Measurements from ENCODE around the gene DPY19L3.
"Not testable (repeated sequence)": the region's sequence is repeated elsewhere in the genome, so short reads cannot be mapped to it uniquely, and the experiment has no call there.

Gene DPY19L3

DNA sequence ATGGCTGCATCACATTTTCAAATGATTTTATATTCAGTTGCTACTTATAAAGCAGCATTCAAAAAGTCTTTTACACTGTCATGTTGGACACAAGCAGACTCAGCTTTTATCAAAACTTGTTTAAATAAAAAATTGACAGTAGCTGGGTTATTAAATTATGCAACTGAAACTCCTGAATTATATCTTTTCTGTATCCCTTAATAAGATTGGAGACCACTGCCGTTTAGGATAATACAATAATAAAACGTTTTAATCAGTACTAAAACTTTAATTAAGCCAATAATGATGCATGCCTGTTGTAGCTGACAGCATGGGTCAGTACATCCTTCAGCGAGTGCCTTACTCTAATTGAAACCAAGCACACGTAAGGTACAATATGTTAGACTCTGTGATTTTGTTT is 78.0 kb downstream of the DPY19L3 start:
- ATAC-seq = no peak

DNA sequence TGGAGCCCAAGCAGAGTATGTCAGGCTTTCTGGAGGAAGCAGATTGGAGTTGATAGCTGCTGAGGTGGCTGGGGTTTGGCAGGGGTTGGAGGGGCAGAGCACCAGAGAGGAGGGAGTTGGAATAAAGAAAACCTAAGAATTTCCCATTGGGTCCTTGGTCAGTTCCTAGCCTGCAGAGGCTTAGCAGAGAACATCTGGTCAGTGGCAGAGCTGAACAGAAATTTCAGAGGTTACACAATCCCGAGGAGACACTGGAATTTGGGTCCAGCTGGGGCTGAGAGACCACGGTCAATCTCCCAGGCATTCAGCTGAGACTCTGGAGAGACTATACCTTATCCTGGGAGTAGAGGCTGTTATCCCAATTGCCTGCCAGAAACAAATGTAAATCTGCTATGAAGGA is 84.4 kb downstream of the DPY19L3 start:
- Mint-ChIP-seq H3K27ac (no peak overlapping the region), H3K4me3 (no peak overlapping the region), H3K27me3 (no peaks in the 10 kb centered on the region), H3K36me3 (peaks cover 33% of the 10 kb centered on the region), H3K9me3 (peaks cover 10% of the 10 kb centered on the region), H3K4me1 (no peaks in the 10 kb centered on the region)
- ATAC-seq = no peak

More for the DNA sequence above, 78.0 kb downstream of the DPY19L3 start:
- peaks cover 75% of the 10 kb centered on the region for H3K36me3 Mint-ChIP-seq
- H3K4me3 Mint-ChIP-seq = no peak overlapping the region
- H3K27ac Mint-ChIP-seq = no peak overlapping the region
- peaks cover 8% of the 10 kb centered on the region for H3K9me3 Mint-ChIP-seq
- H3K27me3 Mint-ChIP-seq = no peaks in the 10 kb centered on the region
- no peaks in the 10 kb centered on the region for H3K4me1 Mint-ChIP-seq

DNA sequence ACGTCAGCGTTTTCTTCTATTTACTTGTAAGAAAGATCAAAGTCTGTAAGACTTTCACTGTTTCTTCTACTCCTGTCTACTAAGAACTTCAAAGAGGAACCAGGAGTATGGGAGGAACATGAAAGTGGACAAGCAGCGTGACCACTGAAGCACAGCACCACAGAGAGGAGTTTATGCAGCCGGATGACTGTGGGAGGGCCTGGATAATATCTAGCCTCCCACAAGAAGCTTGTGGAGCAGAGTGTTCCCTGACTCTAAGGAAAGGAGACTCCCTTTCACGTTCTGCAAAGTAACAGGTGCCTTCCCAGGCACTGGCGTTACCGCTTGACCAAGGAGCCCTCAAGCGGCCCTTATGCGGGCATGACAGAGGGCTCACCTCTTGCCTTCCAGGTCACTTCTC is 91.8 kb downstream of the DPY19L3 start:
- Mint-ChIP-seq H3K27me3 (peaks cover 7% of the 10 kb centered on the region), H3K4me3 (no peak overlapping the region), H3K4me1 (no peaks in the 10 kb centered on the region), H3K27ac (no peak overlapping the region), H3K36me3 (no peaks in the 10 kb centered on the region), H3K9me3 (peaks cover 4% of the 10 kb centered on the region)
- no peak for ATAC-seq

DNA sequence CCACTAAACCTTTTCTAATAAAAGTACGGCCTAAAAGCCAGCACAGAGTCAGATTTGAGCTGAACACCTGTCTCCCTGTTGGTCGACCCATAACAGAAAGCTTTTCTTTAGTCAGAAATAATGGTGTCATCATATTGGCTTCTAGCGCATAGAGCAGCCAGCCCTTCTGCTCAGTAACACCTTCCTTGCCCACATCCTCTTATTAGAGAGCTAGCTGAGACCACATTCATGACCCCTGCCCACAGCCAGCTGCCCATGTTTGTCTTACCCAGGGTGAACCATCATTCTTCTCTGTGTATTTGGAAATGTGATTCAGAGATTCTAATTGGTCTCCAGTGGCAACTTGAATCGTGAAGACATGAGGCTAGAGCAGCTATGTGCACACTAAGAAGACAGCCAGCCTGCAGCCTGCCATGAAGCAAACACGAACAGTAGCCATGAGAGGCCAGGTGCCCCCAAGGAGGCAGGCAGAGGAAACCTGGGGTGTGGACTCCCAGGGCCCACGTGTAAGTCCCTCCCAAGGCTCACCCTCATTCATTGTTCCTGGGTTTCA is 93.2 kb downstream of the DPY19L3 start:
- H3K36me3 Mint-ChIP-seq = no peaks in the 10 kb centered on the region
- no peaks in the 10 kb centered on the region for H3K4me1 Mint-ChIP-seq
- H3K4me3 Mint-ChIP-seq = no peak overlapping the region
- H3K27me3 Mint-ChIP-seq = peaks cover 8% of the 10 kb centered on the region
- H3K27ac Mint-ChIP-seq = no peak overlapping the region
- peaks cover 4% of the 10 kb centered on the region for H3K9me3 Mint-ChIP-seq
- ATAC-seq = no peak

DNA sequence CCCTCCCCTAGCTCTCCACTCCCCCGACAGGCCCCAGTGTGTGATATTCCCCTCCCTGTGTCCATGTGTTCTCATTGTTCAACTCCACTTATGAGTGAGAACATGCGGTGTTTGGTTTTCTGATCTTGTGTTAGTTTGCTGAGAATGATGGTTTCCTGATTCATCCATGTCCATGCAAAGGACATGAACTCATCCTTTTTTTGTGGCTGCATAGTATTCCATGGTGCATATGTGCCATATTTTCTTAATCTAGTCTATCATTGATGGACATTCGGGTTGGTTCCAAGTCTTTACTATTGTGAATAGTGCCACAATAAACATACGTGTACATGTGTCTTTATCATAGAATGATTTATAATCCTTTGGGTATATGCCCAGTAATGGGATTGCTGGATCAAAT is 106.9 kb downstream of the DPY19L3 start:
- not testable (repeated sequence) for H3K36me3 Mint-ChIP-seq, H3K27ac Mint-ChIP-seq, H3K4me3 Mint-ChIP-seq, ATAC-seq, H3K4me1 Mint-ChIP-seq, H3K27me3 Mint-ChIP-seq
- peaks cover 10% of the 10 kb centered on the region for H3K9me3 Mint-ChIP-seq

DNA sequence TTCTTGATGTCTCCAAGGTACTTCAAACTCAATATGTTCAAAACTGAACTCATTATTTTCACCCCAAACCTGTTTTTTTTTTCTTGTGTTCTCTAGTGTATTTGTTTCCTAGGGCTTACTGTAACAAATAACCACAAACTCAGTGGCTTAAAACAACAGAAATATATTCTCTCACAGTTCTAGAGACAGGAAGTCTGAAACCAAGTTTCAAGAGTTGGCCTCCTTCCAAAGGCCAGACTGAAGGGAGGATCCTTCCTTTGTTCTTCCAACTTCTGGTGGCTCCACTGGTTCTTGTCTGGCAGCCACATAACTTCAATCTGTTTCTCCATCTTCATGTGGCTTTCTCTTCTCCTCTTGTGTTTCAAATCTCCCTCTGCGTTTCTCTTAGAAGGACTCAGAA is 113.5 kb downstream of the DPY19L3 start:
- H3K4me1 Mint-ChIP-seq = no peaks in the 10 kb centered on the region
- H3K27ac Mint-ChIP-seq = no peak overlapping the region
- no peaks in the 10 kb centered on the region for H3K36me3 Mint-ChIP-seq
- ATAC-seq = no peak
- H3K4me3 Mint-ChIP-seq = no peak overlapping the region
- H3K9me3 Mint-ChIP-seq = peaks cover 10% of the 10 kb centered on the region
- no peaks in the 10 kb centered on the region for H3K27me3 Mint-ChIP-seq

DNA sequence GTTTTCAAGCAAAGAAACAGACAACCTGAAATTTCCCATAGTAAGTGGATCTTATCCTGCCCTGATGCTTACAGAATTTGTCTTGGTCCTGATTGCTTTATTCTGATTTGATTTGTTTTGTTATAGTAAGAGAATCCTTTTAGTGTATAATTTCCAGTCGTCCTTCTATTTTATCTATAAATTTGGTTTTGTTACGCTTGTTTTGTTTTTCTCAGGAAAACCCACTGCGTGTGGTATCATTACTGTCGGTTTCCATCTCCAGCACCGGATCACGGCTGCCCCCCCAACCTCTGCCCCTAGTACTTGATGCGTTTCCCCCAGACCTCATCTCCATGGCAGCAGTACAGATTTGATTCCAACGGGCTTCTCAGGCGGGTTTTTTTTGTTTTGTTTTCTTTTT is 117.4 kb downstream of the DPY19L3 start:
- no peak for ATAC-seq
- no peaks in the 10 kb centered on the region for H3K36me3 Mint-ChIP-seq
- H3K4me3 Mint-ChIP-seq = no peak overlapping the region
- H3K4me1 Mint-ChIP-seq = no peaks in the 10 kb centered on the region
- H3K9me3 Mint-ChIP-seq = peaks cover 4% of the 10 kb centered on the region
- H3K27me3 Mint-ChIP-seq = peaks cover 11% of the 10 kb centered on the region
- H3K27ac Mint-ChIP-seq = no peak overlapping the region

DNA sequence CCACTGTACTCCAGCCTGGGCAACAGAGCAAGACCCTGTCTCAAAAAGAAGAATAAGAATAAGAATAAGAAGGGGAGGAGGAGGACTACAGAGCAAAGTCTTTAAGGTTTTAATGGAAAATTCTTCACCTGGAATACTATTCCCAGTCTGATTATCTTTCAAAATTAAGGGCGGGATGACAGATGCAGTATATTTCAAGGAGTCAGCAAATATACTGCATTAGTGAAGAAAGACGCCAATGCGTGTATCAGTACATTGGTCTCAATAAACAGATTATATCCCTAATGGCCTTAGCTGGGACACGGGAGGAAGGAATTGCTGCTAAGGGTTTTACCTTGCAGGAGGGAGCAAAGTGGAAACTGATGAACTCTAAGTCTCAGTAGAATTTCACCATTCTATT is 121.3 kb downstream of the DPY19L3 start:
- Mint-ChIP-seq H3K36me3 (no peaks in the 10 kb centered on the region), H3K27me3 (peaks cover 11% of the 10 kb centered on the region), H3K4me1 (no peaks in the 10 kb centered on the region), H3K27ac (no peak overlapping the region), H3K4me3 (no peak overlapping the region), H3K9me3 (peaks cover 5% of the 10 kb centered on the region)
- ATAC-seq = no peak

DNA sequence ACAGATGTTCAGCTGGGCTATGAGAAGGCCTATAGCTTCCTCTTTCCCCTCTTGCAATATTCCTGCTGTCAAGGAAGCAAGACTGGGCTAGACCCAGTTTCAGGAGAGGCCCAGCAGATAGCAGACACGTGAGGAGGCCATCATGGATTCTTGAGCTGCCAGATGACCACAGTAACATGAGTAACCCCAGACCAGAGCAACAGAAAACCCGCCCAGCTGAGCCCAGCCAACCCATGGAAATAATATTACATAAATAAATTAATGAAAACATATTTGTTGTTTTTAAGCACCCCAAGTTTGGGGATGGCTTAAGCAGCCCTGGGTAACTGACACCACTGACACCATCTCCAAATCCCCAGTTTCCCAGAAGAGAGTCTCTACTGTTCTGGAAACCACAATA is 125.2 kb downstream of the DPY19L3 start:
- Mint-ChIP-seq H3K27me3 (peaks cover 24% of the 10 kb centered on the region), H3K36me3 (no peaks in the 10 kb centered on the region), H3K9me3 (peaks cover 10% of the 10 kb centered on the region), H3K4me3 (no peak overlapping the region), H3K4me1 (no peaks in the 10 kb centered on the region), H3K27ac (no peak overlapping the region)
- ATAC-seq = no peak

DNA sequence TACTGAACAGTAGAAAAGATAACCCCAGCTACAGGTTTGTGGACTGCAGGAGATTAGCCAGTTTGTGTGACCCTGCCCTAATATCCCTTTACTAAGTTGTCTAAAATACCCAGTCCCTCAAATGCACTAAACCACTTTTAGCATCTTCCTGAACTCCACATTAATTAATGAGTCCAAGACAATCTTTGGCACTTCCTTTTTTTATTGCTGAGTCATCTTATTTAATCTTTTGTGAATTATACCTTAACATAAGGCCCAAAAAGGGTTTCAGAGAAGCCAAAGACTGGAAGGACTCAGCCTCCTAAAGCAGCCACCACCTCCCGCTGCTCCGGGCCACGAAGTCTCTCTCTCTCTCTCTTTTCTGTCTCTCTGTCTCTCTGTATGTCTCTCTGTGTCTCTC is 126.7 kb downstream of the DPY19L3 start:
- no peaks in the 10 kb centered on the region for H3K4me1 Mint-ChIP-seq
- no peak for ATAC-seq
- no peak overlapping the region for H3K4me3 Mint-ChIP-seq
- no peaks in the 10 kb centered on the region for H3K36me3 Mint-ChIP-seq
- peaks cover 12% of the 10 kb centered on the region for H3K9me3 Mint-ChIP-seq
- no peak overlapping the region for H3K27ac Mint-ChIP-seq
- H3K27me3 Mint-ChIP-seq = peaks cover 22% of the 10 kb centered on the region

Data from stimulated activated memory B cell treated with anti-CD40 and anti-IgM and Interleukin-4, amounts not matched to agents 10 μg/mL and 1 μg/mL and 100 μg/mL, for 72 hours (primary cell).